ENCODE data around the gene PCDHB2.
"Not testable (repeated sequence)": the region's sequence is repeated elsewhere in the genome, so short reads cannot be mapped to it uniquely, and the experiment has no call there.

Gene PCDHB2

DNA sequence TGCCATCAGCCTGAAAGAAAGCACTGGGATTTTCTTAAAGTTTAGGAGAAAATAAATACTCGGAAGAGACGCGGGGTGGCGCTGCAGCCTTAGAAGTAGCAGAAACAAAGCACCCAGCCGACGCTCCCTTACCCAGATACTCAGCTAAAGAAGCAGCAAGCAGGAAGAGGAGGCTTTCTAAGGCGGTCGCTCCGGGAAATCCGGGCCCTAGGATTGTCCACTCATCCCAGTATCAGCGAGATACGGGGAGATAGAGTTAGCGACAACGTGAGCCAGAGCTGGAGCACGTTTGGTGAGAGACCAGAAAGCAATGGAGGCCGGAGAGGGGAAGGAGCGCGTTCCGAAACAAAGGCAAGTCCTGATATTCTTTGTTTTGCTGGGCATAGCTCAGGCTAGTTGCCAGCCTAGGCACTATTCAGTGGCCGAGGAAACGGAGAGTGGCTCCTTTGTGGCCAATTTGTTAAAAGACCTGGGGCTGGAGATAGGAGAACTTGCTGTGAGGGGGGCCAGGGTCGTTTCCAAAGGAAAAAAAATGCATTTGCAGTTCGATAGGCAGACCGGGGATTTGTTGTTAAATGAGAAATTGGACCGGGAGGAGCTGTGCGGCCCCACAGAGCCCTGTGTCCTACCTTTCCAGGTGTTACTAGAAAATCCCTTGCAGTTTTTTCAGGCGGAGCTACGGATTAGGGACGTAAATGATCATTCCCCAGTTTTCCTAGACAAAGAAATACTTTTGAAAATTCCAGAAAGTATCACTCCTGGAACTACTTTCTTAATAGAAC is at the start of gene PCDHB2:
TSS of gene PCDHB2 (plus strand) at position 135 of the 782 bp plus-strand sequence. CDS start at position 311, 176 bp downstream.
- DNase-seq: peak; percentile 41

DNA sequence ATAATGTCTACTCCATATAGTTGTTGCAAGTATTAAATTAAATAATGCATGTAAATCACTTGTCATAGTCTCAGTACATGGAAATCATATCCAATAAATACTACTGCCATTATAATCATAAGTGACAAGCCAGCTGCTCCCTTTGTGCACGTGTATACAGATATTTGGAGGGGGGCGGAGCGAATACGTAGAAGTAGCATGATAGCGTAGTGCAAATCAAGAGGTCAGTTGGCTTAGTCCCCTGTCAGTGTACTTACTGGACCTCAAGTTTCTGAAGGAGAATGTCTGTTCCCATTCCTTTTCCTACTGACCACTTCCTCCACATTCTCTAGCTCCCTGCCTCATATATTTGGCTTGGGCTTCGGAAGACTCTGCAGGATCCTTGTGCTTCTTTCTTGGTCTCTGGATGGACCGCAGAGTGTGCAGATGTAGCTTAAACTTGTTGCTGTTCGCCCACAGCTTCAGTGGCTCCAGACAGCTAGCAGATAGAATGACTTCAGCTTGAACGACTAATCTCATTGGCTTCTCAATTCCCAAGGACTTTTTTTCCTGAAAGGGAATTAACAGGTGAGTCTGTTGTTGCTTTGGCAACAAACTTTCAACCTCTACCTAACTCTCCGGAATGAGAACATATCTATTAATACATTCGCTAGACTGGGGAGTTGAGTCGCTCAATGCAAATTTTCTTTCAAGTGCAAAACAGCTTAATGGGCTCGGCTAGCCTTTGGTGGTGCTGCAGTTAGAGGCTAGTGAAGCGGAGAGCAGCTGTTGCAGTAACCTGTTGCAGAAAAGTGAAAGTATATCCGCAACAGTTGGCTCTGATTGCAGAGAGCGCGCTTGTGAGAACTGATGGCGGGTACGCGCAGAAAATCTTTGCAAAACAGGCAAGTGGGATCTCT is 43.5 kb upstream of the PCDHB2 start, which contains the start of gene PCDHB1:
TSS of gene PCDHB1 (plus strand) at position 753 of the 899 bp plus-strand sequence. CDS start at position 850, 97 bp downstream.
- peak; percentile 43 for DNase-seq

DNA sequence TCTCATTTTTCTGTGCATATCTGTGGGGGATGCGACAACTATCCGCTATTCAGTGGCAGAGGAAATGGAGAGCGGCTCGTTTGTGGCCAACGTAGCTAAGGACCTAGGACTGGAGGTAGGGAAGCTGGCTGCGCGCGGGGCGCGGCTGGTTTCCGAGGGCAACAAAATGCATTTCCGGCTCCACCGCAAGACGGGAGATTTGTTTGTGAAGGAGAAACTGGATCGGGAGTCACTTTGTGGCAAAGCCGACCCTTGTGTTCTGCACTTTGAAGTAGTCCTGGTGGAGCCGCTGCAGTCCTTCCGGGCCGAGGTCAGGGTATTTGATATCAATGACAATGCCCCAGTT is 42.9 kb upstream of the PCDHB2 start:
- DNase-seq: no peak

DNA sequence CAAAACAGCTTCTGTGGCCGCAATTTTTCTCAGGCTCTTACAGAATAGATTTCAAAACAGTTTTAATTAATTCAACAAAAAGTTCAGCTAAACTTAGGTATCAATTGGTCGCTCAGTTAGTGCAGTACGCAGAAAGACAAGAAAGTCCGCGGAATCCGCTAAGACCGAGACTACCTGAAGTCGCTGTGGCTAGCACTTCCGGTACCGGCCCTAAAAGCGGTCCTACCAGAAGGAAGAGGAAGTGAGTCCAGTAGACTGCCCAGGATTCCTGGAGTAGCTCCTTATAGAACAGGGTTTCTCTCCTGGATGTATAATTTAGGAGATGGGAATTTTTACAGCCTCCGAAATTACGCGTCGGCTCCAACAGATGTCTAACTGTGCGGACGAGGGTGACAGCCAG is 16.6 kb upstream of the PCDHB2 start:
- DNase-seq: no peak

DNA sequence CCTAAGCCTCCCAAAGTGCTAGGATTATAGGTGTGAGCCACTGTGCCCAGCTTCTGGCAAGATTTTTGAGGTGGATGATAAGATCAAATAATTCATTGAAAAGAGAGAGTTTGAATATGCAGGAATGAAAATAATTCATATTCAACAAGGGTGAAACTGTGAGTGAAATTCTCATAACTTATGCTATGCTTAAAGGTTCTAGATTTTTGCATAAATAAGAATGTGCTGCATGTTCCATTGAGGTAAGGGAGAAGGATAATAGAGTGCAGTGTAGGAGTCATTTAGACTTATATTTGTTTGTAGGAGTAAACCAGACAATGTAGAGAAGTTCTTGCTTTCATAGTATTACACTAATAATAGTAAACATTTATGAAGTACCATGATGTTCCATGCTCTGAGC is 12.2 kb upstream of the PCDHB2 start:
- DNase-seq: no peak

DNA sequence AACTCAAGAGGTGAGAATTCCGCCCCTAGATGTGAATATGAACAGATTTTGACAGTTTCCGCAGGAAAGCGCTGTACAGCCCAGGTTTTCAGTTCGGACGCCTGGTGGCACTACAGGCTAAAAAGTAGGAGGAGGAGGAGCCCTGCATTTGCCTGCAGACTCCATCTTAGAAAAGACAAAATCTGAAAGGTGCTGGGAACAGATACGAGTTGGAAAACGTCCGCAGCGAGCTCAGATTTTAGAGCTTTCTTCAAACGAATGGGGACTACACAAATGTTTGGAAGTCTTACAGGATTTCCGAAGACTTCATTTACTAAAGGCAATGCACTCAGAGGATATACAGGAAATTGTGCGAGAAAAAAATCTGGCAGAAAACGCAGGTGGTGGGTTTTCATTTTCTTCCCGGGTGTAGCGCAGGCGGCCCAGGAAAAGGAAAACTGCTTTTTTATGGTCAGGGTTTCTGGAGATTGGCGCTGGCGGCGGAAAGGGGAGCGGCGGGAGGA is 9.9 kb upstream of the PCDHB2 start:
- DNase-seq: no peak

DNA sequence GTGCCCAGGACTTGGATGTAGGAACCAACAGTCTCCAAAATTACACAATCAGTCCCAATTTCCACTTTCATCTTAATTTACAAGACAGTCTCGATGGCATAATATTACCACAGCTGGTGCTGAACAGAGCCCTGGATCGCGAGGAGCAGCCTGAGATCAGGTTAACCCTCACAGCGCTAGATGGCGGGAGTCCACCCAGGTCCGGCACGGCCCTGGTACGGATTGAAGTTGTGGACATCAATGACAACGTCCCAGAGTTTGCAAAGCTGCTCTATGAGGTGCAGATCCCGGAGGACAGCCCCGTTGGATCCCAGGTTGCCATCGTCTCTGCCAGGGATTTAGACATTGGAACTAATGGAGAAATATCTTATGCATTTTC is 837 bp downstream of the PCDHB2 start:
- no peak for DNase-seq

DNA sequence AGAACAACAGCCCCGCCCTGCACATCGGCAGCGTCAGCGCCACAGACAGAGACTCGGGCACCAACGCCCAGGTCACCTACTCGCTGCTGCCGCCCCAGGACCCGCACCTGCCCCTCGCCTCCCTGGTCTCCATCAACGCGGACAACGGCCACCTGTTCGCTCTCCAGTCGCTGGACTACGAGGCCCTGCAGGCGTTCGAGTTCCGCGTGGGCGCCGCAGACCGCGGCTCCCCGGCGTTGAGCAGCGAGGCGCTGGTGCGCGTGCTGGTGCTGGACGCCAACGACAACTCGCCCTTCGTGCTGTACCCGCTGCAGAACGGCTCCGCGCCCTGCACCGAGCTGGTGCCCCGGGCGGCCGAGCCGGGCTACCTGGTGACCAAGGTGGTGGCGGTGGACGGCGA is 1.8 kb downstream of the PCDHB2 start:
- not testable (repeated sequence) for DNase-seq

DNA sequence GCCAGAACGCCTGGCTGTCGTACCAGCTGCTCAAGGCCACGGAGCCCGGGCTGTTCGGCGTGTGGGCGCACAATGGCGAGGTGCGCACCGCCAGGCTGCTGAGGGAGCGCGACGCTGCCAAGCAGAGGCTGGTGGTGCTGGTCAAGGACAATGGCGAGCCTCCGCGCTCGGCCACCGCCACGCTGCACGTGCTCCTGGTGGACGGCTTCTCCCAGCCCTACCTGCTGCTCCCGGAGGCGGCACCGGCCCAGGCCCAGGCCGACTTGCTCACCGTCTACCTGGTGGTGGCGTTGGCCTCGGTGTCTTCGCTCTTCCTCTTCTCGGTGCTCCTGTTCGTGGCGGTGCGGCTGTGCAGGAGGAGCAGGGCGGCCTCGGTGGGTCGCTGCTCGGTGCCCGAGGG is 2.2 kb downstream of the PCDHB2 start:
- DNase-seq: not testable (repeated sequence)

DNA sequence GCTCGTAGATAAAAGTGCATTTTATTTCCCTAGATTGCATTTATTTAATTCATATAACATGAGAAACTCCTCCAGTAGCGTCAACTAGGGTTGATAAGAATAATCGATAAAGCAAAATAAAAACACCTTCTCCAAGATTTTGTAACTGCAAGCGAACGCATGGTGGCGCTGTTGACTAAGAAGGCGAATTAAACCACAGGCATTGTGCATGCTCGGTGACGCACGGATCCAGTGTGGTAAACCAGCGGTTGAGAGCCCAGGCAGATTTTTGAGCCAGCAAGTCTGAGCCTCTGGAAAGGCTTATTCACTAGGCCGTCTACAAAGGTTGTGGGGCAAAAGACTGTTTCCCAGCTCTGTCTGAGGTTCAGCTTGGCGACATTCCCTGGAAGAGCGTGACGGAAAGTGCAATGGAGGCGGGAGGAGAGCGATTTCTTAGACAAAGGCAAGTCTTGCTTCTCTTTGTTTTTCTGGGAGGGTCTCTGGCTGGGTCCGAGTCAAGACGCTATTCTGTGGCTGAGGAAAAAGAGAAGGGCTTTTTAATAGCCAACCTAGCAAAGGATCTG is 5.9 kb downstream of the PCDHB2 start, which contains the start of gene PCDHB3:
TSS of gene PCDHB3 (plus strand) at position 231 of the 563 bp plus-strand sequence. CDS start at position 408, 177 bp downstream.
- DNase-seq: no peak

DNA sequence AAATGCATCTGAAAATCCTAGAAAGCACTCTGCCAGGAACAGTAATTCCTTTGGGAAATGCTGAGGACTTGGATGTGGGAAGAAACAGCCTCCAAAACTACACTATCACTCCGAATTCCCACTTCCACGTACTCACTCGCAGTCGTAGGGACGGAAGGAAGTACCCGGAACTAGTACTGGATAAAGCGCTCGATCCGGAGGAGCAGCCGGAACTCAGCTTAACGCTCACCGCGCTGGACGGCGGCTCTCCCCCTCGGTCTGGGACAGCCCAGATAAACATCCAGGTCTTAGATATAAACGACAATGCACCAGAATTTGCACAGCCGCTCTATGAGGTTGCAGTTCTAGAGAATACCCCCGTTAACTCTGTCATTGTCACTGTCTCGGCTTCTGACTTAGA is 6.6 kb downstream of the PCDHB2 start:
- DNase-seq: no peak

DNA sequence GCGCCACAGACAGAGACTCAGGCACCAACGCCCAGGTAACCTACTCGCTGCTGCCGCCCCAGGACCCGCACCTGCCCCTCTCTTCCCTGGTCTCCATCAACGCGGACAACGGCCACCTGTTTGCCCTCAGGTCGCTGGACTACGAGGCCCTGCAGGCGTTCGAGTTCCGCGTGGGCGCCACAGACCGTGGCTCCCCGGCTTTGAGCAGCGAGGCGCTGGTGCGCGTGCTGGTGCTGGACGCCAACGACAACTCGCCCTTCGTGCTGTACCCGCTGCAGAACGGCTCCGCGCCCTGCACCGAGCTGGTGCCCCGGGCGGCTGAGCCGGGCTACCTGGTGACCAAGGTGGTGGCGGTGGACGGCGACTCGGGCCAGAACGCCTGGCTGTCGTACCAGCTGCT is 7.7 kb downstream of the PCDHB2 start:
- DNase-seq: not testable (repeated sequence)

DNA sequence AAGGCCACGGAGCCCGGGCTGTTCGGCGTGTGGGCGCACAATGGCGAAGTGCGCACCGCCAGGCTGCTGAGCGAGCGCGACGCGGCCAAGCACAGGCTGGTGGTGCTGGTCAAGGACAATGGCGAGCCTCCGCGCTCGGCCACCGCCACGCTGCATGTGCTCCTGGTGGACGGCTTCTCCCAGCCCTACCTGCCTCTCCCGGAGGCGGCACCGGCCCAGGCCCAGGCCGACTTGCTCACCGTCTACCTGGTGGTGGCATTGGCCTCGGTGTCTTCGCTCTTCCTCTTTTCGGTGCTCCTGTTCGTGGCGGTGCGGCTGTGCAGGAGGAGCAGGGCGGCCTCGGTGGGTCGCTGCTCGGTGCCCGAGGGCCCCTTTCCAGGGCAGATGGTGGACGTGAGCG is 8.1 kb downstream of the PCDHB2 start:
- not testable (repeated sequence) for DNase-seq

DNA sequence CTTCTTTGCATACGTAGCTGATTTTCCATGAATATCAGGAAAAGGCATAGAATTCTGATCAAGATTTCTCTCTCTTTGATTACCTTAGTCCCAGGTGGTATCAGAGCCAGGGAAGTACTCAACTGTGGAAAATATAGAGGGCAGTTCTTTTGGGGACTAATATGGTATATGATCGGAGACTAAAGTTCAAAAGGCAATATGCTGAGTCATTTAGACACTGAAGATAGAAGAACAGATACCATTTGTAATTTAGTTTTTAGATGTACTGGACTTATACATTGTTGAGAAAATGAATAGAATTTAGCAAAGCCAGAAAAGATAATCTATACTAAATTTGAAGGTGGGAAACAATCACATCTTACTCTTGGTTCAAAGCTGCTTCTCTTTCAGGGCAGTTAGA is 10.9 kb downstream of the PCDHB2 start:
- no peak for DNase-seq

DNA sequence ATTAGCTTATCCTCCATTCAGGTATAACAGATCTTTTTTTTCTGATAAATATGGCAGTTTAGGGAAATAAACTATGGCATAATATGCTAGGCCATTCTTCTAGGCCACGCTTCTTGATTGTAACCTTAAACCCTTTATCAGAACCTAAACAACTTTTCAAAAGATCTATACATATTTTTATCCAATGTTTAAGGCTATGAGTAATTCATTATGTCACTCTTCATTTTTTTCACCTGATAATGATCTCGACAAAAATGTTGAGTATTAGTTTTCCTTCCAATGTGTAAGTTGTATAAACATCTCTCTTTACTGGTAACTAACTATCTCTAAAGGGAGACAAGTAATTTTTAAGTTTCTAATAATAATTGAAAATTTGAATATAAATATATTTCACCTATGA is 24.8 kb downstream of the PCDHB2 start:
- DNase-seq: no peak

DNA sequence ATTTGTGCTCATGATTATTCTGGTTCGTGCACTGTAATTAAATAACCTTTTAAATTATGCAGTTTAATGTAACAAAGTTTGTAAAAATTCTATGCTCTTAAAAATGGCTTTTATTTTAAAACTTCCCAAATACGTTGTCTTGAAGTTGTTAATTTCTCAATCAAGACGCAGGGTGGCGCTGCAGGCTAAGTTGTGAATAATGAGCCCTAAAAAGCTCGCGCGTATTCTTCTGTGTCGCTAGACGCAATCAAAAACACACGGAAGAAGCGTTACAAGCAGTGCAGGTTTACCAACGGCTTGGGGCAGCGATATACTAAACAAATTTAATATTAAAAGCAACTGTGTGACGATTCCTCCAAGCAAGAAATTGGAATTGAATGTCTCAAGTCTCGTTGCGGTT is 27.1 kb downstream of the PCDHB2 start, which contains the start of gene PCDHB4:
TSS of gene PCDHB4 (plus strand) at position 256 of the 400 bp plus-strand sequence. CDS start 181 bp downstream, outside the sequence.
- DNase-seq: no peak

DNA sequence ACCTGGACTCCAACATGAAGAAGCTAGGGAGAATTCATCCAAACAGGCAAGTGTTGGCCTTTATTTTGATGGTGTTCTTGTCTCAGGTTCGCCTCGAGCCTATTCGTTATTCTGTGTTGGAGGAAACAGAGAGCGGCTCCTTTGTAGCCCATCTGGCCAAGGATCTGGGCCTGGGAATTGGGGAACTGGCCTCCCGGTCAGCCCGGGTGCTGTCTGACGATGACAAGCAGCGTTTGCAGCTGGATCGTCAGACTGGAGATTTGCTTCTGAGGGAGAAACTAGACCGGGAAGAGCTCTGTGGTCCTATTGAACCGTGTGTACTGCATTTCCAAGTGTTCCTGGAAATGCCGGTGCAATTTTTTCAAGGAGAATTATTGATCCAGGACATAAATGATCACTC is 27.6 kb downstream of the PCDHB2 start:
- DNase-seq: no peak

DNA sequence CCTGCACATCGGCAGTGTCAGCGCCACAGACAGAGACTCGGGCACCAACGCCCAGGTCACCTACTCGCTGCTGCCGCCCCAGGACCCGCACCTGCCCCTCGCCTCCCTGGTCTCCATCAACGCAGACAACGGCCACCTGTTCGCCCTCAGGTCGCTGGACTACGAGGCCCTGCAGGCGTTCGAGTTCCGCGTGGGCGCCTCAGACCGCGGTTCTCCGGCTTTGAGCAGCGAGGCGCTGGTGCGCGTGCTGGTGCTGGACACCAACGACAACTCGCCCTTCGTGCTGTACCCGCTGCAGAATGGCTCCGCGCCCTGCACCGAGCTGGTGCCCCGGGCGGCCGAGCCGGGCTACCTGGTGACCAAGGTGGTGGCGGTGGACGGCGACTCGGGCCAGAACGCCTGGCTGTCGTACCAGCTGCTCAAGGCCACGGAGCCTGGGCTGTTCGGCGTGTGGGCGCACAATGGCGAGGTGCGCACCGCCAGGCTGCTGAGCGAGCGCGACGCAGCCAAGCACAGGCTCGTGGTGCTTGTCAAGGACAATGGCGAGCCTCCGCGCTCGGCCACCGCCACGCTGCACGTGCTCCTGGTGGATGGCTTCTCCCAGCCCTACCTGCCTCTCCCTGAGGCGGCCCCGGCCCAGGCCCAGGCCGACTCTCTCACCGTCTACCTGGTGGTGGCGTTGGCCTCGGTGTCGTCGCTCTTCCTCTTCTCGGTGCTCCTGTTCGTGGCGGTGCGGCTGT is 29.2 kb downstream of the PCDHB2 start:
- DNase-seq: not testable (repeated sequence)

DNA sequence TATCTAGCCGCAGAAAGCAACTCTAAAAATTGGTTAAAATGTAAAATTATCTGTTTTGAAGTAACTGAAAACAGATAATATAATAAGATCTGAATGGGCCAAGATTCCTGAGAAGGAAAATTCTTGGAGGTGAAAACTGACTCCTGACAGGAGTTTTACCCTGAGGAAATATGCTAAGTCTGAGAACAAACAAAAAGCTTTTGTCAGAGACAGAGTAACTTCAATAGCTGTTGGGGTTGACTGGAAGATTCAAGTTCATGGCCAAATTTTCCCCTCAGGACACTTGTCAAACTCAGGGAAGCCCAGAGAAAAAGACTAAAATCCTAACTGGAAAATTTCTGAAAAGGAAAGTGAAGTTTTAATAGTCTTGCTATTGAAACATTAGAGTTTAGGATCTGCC is 32.9 kb downstream of the PCDHB2 start:
- DNase-seq: no peak

DNA sequence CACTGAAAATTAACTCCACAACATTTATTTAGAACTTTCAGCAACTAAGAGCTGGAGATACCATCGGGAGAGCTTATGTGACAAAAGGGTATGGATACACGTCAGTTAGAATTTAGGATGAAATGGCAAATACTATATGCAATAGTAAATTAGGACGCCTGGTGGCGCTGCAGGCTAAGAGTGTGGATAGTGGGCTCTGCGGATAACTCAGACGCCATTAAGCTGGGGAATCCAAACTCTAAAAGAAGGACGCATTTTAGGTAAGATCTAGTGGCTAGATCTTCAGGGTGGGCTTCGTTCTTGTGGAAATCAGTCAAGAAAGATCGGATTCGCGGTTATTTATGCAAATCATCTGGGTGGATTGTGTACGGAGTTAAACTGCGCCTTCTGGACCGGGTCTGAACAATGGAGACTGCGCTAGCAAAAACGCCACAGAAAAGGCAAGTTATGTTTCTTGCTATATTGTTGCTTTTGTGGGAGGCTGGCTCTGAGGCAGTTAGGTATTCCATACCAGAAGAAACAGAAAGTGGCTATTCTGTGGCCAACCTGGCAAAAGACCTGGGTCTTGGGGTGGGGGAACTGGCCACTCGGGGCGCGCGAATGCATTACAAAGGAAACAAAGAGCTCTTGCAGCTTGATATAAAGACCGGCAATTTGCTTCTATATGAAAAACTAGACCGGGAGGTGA is 40.8 kb downstream of the PCDHB2 start, which contains the start of gene PCDHB5:
TSS of gene PCDHB5 (plus strand) at position 177 of the 688 bp plus-strand sequence. CDS start at position 406, 229 bp downstream.
- DNase-seq: no peak

DNA sequence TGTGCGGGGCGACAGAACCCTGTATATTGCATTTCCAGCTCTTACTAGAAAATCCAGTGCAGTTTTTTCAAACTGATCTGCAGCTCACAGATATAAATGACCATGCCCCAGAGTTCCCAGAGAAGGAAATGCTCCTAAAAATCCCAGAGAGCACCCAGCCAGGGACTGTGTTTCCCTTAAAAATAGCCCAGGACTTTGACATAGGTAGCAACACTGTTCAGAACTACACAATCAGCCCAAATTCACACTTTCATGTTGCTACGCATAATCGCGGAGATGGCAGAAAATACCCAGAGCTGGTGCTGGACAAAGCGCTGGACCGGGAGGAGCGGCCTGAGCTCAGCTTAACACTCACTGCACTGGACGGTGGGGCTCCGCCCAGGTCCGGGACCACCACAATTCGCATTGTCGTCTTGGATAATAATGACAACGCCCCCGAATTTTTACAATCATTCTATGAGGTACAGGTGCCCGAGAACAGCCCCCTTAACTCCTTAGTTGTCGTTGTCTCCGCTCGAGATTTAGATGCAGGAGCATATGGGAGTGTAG is 41.4 kb downstream of the PCDHB2 start:
- no peak for DNase-seq
